HepG2 (cell line): Measurements from ENCODE around the gene PRR30. TPM values are rescaled to one million over a fixed set of nuclear protein-coding genes. Genes with fewer than 3 reads are reported as not detected.

Source experiments
- ATF7 ChIP-seq, 2 experiments: fragments of 450-650 bp in 1 of 2; sonication (generic) in 1 of 2; formaldehyde crosslinking in 1 of 2; IDR thresholded peaks; 2 replicates each; pipeline versions ENCODE4 v1.4.0 to v1.6.1; 2016 to 2020; ENCODE audit warnings: antibody characterized with exemption in 1 of 2, mild to moderate bottlenecking in 1 of 2, missing genetic modification reagents in 1 of 2
- CREBL2 ChIP-seq: sonication (generic); formaldehyde crosslinking; IDR thresholded peaks from 2 replicates; pipeline ENCODE4 v1.8.1; 2023; ENCODE audit warnings: missing genetic modification reagents, mild to moderate bottlenecking, borderline replicate concordance
- GZF1 ChIP-seq: sonication (generic); formaldehyde crosslinking; IDR thresholded peaks from 2 replicates; pipeline ENCODE4 v1.5.1; 2020; ENCODE audit warnings: mild to moderate bottlenecking, missing genetic modification reagents
- IRF2 ChIP-seq: IDR thresholded peaks from 2 replicates; pipeline ENCODE4 v1.6.1; 2018; ENCODE audit warnings: missing genetic modification reagents, missing compliant biosample characterization
- MAZ ChIP-seq, 2 experiments: sonication (generic) in 1 of 2; formaldehyde crosslinking in 1 of 2; IDR thresholded peaks; 2 replicates each; pipeline versions ENCODE4 v1.5.0 to v1.6.1; 2012 to 2020; ENCODE audit warnings: low read depth in 2 of 2, mild to moderate bottlenecking in 2 of 2, borderline replicate concordance in 1 of 2, improper control_type of control experiment in 1 of 2, low read length in 1 of 2, missing genetic modification reagents in 1 of 2, moderate library complexity in 1 of 2
- RARA ChIP-seq: IDR thresholded peaks from 2 replicates; pipeline ENCODE4 v1.6.1; 2016; ENCODE audit warnings: missing genetic modification reagents, missing compliant biosample characterization
- TBX2 ChIP-seq: sonication (generic); formaldehyde crosslinking; IDR thresholded peaks from 2 replicates; pipeline ENCODE4 v1.5.0; 2020; ENCODE audit warnings: missing genetic modification reagents, mild to moderate bottlenecking, borderline replicate concordance
- TEF ChIP-seq: sonication (generic); formaldehyde crosslinking; IDR thresholded peaks from 2 replicates; pipeline ENCODE4 v1.5.0; 2020; ENCODE audit warnings: missing genetic modification reagents
- THAP11 ChIP-seq: IDR thresholded peaks from 2 replicates; pipeline ENCODE4 v1.6.1; 2016; ENCODE audit warnings: missing biosample characterization, missing genetic modification reagents
- XRCC5 ChIP-seq: fragments of 200-400 bp; formaldehyde crosslinking; optimal IDR thresholded peaks from 2 replicates; pipeline ENCODE3; 2017; ENCODE audit warnings: mild to moderate bottlenecking, low read length
- YEATS4 ChIP-seq: sonication (generic); formaldehyde crosslinking; IDR thresholded peaks from 2 replicates; pipeline ENCODE4 v1.4.0; 2020; ENCODE audit warnings: missing genetic modification reagents, borderline replicate concordance
- ZFP36 ChIP-seq: fragments of 150-350 bp; IDR thresholded peaks from 2 replicates; pipeline ENCODE4 v1.6.1; 2018; ENCODE audit warnings: borderline replicate concordance, low read length, low read depth; ENCODE audit not compliant: partially characterized antibody
- ZFP90 ChIP-seq: sonication (generic); formaldehyde crosslinking; IDR thresholded peaks from 2 replicates; pipeline ENCODE4 v1.8.0; 2022; ENCODE audit warnings: missing genetic modification reagents, mild to moderate bottlenecking, inconsistent platforms, borderline replicate concordance
- ZHX1 ChIP-seq: sonication (generic); formaldehyde crosslinking; IDR thresholded peaks from 2 replicates; pipeline ENCODE4 v1.8.1; 2022; ENCODE audit warnings: low read depth, mild to moderate bottlenecking, missing genetic modification reagents
- ZMYM2 ChIP-seq: sonication (generic); formaldehyde crosslinking; IDR thresholded peaks from 2 replicates; pipeline ENCODE4 v1.8.0; 2022; ENCODE audit warnings: mild to moderate bottlenecking, missing genetic modification reagents
- ZNF816 ChIP-seq: sonication (generic); formaldehyde crosslinking; IDR thresholded peaks from 2 replicates; pipeline ENCODE4 v1.8.0; 2022; ENCODE audit warnings: missing genetic modification reagents, mild to moderate bottlenecking, borderline replicate concordance
- polyA plus RNA-seq, 8 experiments: library from polyadenylated mRNA; depleted of rRNA in 3 of 8; stranded (reverse) in 7 of 8; unstranded in 1 of 8; fragments of >200 nt; fragmentation: Illumina TruSeq in 4 of 8; extraction: Trizol in 4 of 8; gene quantifications; 2 replicates each; pipeline versions ENCODE4 v1.2.1 to v1.2.3, GENCODE V29; 2011 to 2016; ENCODE audit warnings: low read depth in 4 of 8, missing spikeins in 1 of 8, mixed read lengths in 1 of 8; ENCODE audit not compliant: insufficient read depth in 1 of 8
- total RNA-seq, 5 experiments: library from RNA; depleted of rRNA; stranded (reverse); fragments of >200 nt; fragmentation: Illumina TruSeq; extraction: Trizol; gene quantifications; 2 replicates each; pipeline ENCODE4 v1.2.3, GENCODE V29; 2016; ENCODE audit warnings: low read depth in 1 of 5
- TF ChIP-seq, protein P1 (sequence below): IDR thresholded peaks from 2 replicates; pipeline ENCODE4 v1.4.0; 2020; ENCODE audit warnings: mild to moderate bottlenecking, missing genetic modification reagents
- TF ChIP-seq, protein P2 (sequence below): sonication (generic); formaldehyde crosslinking; IDR thresholded peaks from 2 replicates; pipeline ENCODE4 v1.9.0; 2021; ENCODE audit warnings: missing genetic modification reagents, borderline replicate concordance

PRR30 gene
- total and polyA plus RNA-seq, 2 of the 13 experiments (the other 11 are each of a cell fraction or from before 2014, with no cell fraction given): not detected

- TF ChIP-seq CREBL2 (no peak), XRCC5 (no peak), ZFP36 (no peak), YEATS4 (peak; percentile 59; the same call in 1 of the 2 replicates), IRF2 (CRISPR knock-in tag) (peak; percentile 96), RARA (CRISPR knock-in tag) (peak; percentile 97), ZMYM2 (CRISPR knock-in tag) (peak; percentile 97), ZHX1 (CRISPR knock-in tag) (peak; percentile 78), MAZ (IDR thresholded peaks at IDR 0.05; ENCODE audit: borderline replicate concordance, low read depth, low read length) (no peak), MAZ (CRISPR knock-in tag; IDR thresholded peaks at IDR 0.05; ENCODE audit: low read depth) (peak; percentile 50; the same call in 1 of the 2 replicates), ZNF816 (CRISPR knock-in tag) (peak; percentile 73; the same call in 1 of the 2 replicates), ATF7 (IDR thresholded peaks at IDR 0.05) (peak; percentile 98), ATF7 (CRISPR knock-in tag; IDR thresholded peaks at IDR 0.05) (peak; percentile 99), ZFP90 (CRISPR knock-in tag) (no peak), TEF (CRISPR knock-in tag) (0 out of 2 replicates have a peak, but pooled peaks have one; percentile 46), GZF1 (CRISPR knock-in tag) (no peak), THAP11 (CRISPR knock-in tag) (peak; percentile 86), TBX2 (peak; percentile 95)
- TF ChIP-seq, protein P1, sequence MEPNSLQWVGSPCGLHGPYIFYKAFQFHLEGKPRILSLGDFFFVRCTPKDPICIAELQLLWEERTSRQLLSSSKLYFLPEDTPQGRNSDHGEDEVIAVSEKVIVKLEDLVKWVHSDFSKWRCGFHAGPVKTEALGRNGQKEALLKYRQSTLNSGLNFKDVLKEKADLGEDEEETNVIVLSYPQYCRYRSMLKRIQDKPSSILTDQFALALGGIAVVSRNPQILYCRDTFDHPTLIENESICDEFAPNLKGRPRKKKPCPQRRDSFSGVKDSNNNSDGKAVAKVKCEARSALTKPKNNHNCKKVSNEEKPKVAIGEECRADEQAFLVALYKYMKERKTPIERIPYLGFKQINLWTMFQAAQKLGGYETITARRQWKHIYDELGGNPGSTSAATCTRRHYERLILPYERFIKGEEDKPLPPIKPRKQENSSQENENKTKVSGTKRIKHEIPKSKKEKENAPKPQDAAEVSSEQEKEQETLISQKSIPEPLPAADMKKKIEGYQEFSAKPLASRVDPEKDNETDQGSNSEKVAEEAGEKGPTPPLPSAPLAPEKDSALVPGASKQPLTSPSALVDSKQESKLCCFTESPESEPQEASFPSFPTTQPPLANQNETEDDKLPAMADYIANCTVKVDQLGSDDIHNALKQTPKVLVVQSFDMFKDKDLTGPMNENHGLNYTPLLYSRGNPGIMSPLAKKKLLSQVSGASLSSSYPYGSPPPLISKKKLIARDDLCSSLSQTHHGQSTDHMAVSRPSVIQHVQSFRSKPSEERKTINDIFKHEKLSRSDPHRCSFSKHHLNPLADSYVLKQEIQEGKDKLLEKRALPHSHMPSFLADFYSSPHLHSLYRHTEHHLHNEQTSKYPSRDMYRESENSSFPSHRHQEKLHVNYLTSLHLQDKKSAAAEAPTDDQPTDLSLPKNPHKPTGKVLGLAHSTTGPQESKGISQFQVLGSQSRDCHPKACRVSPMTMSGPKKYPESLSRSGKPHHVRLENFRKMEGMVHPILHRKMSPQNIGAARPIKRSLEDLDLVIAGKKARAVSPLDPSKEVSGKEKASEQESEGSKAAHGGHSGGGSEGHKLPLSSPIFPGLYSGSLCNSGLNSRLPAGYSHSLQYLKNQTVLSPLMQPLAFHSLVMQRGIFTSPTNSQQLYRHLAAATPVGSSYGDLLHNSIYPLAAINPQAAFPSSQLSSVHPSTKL (CRISPR knock-in tag): peak; percentile 98
- TF ChIP-seq, protein P2, sequence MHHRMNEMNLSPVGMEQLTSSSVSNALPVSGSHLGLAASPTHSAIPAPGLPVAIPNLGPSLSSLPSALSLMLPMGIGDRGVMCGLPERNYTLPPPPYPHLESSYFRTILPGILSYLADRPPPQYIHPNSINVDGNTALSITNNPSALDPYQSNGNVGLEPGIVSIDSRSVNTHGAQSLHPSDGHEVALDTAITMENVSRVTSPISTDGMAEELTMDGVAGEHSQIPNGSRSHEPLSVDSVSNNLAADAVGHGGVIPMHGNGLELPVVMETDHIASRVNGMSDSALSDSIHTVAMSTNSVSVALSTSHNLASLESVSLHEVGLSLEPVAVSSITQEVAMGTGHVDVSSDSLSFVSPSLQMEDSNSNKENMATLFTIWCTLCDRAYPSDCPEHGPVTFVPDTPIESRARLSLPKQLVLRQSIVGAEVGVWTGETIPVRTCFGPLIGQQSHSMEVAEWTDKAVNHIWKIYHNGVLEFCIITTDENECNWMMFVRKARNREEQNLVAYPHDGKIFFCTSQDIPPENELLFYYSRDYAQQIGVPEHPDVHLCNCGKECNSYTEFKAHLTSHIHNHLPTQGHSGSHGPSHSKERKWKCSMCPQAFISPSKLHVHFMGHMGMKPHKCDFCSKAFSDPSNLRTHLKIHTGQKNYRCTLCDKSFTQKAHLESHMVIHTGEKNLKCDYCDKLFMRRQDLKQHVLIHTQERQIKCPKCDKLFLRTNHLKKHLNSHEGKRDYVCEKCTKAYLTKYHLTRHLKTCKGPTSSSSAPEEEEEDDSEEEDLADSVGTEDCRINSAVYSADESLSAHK (CRISPR knock-in tag): no peak
Observed at GRCh38 chr2:27171351-27171848, 32.2 kb upstream of the PRR30 start (continued).
